Calu3 (cell line): ENCODE data around the gene EGR1. TPM values are rescaled to one million over a fixed set of nuclear protein-coding genes. Genes with fewer than 3 reads are reported as not detected.
A peak's percentile ranks its signal among the peaks of the same experiment; 100 is the strongest.

ENCODE experiments used
- BruUV-seq: library from RNA; stranded (reverse); fragments of 400-500 nt; replicated peaks from 2 replicates; lab custom pipeline; 2021; lab: Mats Ljungman, UMichigan
- CTCF ChIA-PET: fragments of 300-600 bp; sonication (Branson Sonifier 250); formaldehyde crosslinking; loops from one replicate; lab custom pipeline; 2022; ENCODE audit warnings: antibody characterized with exemption; lab: Charles Lee
- DNase-seq: peaks from one replicate; pipeline ENCODE4 v3.0.0; 2022
- H3K27ac Mint-ChIP-seq: one replicate; pipeline ENCODE4 v1.8.0; 2022; ENCODE audit warnings: mixed read lengths; ENCODE audit not compliant: unreplicated experiment
- H3K27me3 Mint-ChIP-seq: one replicate; pipeline ENCODE4 v1.8.0; 2022; ENCODE audit warnings: mixed read lengths; ENCODE audit not compliant: unreplicated experiment
- H3K36me3 Mint-ChIP-seq: one replicate; pipeline ENCODE4 v1.8.0; 2022; ENCODE audit warnings: mild to moderate bottlenecking, moderate library complexity, mixed read lengths; ENCODE audit not compliant: insufficient read depth, unreplicated experiment
- H3K4me1 Mint-ChIP-seq: one replicate; pipeline ENCODE4 v1.8.0; 2022; ENCODE audit warnings: mild to moderate bottlenecking, low read depth, mixed read lengths; ENCODE audit not compliant: unreplicated experiment
- H3K4me3 Mint-ChIP-seq: one replicate; pipeline ENCODE4 v1.8.0; 2022; ENCODE audit warnings: mild to moderate bottlenecking, low read depth, moderate library complexity, mixed read lengths; ENCODE audit not compliant: unreplicated experiment
- H3K9me3 Mint-ChIP-seq: one replicate; pipeline ENCODE4 v1.8.0; 2022; ENCODE audit warnings: low read depth, mixed read lengths; ENCODE audit not compliant: unreplicated experiment
- CTCF ChIP-seq: fragments of 200-600 bp; IDR thresholded peaks from one replicate; pipeline ENCODE4 v1.8.0; 2022; ENCODE audit warnings: antibody characterized with exemption; ENCODE audit not compliant: unreplicated experiment
- intact Hi-C: fragments of 100-400 bp; cut with micrococcal nuclease; formaldehyde crosslinking; loops from one replicate; pipeline ENCODE4 v1.10.0; 2022; ENCODE audit not compliant: unreplicated experiment
- total RNA-seq: library from RNA; stranded (reverse); gene quantifications from 2 replicates; pipeline ENCODE4 v1.2.3, GENCODE V29; 2022

Gene EGR1
- total RNA-seq, 1 experiment from 2014 or later = 97.0 TPM

- peaks cover 15% of the 10 kb centered on the region for H3K27me3 Mint-ChIP-seq
- peaks cover 7% of the 10 kb centered on the region for H3K4me1 Mint-ChIP-seq
- DNase-seq = no peak
- intact Hi-C loops = no loop called here
- H3K27ac Mint-ChIP-seq = no peak overlapping the region
- no TSS peak for BruUV-seq
- TF ChIP-seq CTCF = no peak
- H3K4me3 Mint-ChIP-seq = peak overlapping the region; percentile 64
- peaks cover 48% of the 10 kb centered on the region for H3K36me3 Mint-ChIP-seq
- CTCF ChIA-PET = interaction anchor here (0.6 kb wide), 1 partner anchor 285 kb away, joined by 5 read pairs; no protein-coding TSS in a partner anchor
- no peaks in the 10 kb centered on the region for H3K9me3 Mint-ChIP-seq
Measured at GRCh38 chr5:138440159-138441073, 24.9 kb upstream of the EGR1 start.

- Mint-ChIP-seq H3K36me3 (peaks cover 40% of the 10 kb centered on the region), H3K4me3 (no peak overlapping the region), H3K9me3 (no peaks in the 10 kb centered on the region), H3K4me1 (peaks cover 7% of the 10 kb centered on the region), H3K27ac (no peak overlapping the region), H3K27me3 (peaks cover 15% of the 10 kb centered on the region)
- BruUV-seq = no TSS peak
- no peak for TF ChIP-seq CTCF
- CTCF ChIA-PET = no interaction called here
- intact Hi-C loops = no loop called here
- DNase-seq = no peak
Measured at GRCh38 chr5:138441221-138441620, 24.1 kb upstream of the EGR1 start.

GRCh38 chr5:138444078-138444773, 21.1 kb upstream of the EGR1 start:
- Mint-ChIP-seq H3K4me3 (no peak overlapping the region), H3K4me1 (no peaks in the 10 kb centered on the region), H3K27ac (no peak overlapping the region), H3K27me3 (peaks cover 33% of the 10 kb centered on the region), H3K9me3 (no peaks in the 10 kb centered on the region), H3K36me3 (peaks cover 13% of the 10 kb centered on the region)
- no peak for DNase-seq
- CTCF ChIA-PET = no interaction called here
- no TSS peak for BruUV-seq
- no peak for TF ChIP-seq CTCF
- intact Hi-C loops = no loop called here

GRCh38 chr5:138444774-138445546, 20.3 kb upstream of the EGR1 start:
- intact Hi-C loops = no loop called here
- BruUV-seq = no TSS peak
- Mint-ChIP-seq H3K36me3 (peaks cover 10% of the 10 kb centered on the region), H3K9me3 (no peaks in the 10 kb centered on the region), H3K4me3 (no peak overlapping the region), H3K27me3 (peaks cover 28% of the 10 kb centered on the region), H3K4me1 (no peaks in the 10 kb centered on the region), H3K27ac (no peak overlapping the region)
- CTCF ChIA-PET = no interaction called here
- DNase-seq = no peak
- no peak for TF ChIP-seq CTCF
